HEK293T (cell line): Measurements from ENCODE around the gene PLXNA2.

Experiments
- CTCF ChIA-PET: fragments of 350-600 bp; formaldehyde crosslinking; extraction: SDS; loops from one replicate; lab custom pipeline; 2021; ENCODE audit warnings: antibody characterized with exemption, inconsistent platforms; lab: Yijun Ruan, JAX
- POLR2A ChIA-PET: fragments of 350-600 bp; formaldehyde crosslinking; extraction: SDS; loops from one replicate; lab custom pipeline; 2020; ENCODE audit warnings: antibody characterized with exemption, inconsistent platforms; lab: Yijun Ruan, JAX
- DNase-seq: peaks from one replicate; pipeline ENCODE4 v3.0.0; 2012; ENCODE audit warnings: mixed read lengths; ENCODE audit errors: extremely low spot score
- ARNT ChIP-seq: fragments of 450-650 bp; IDR thresholded peaks from 2 replicates; pipeline ENCODE4 v1.6.1; 2017; ENCODE audit warnings: mild to moderate bottlenecking
- BHLHE40 ChIP-seq: fragments of 450-650 bp; IDR thresholded peaks from 2 replicates; pipeline ENCODE4 v1.6.1; 2016; ENCODE audit warnings: mild to moderate bottlenecking, moderate library complexity, borderline replicate concordance
- CTBP1 ChIP-seq: fragments of 450-650 bp; IDR thresholded peaks from 2 replicates; pipeline ENCODE4 v1.6.1; 2016; ENCODE audit warnings: borderline replicate concordance
- ELF4 ChIP-seq: fragments of 450-650 bp; IDR thresholded peaks from 2 replicates; pipeline ENCODE4 v1.6.1; 2017; ENCODE audit warnings: antibody characterized with exemption
- FOXA1 ChIP-seq: fragments of 450-650 bp; IDR thresholded peaks from 2 replicates; pipeline ENCODE4 v1.6.1; 2016; ENCODE audit warnings: mild to moderate bottlenecking
- FOXK2 ChIP-seq: fragments of 450-650 bp; IDR thresholded peaks from 2 replicates; pipeline ENCODE4 v1.6.1; 2016; ENCODE audit warnings: mild to moderate bottlenecking
- FOXM1 ChIP-seq: fragments of 450-650 bp; IDR thresholded peaks from 2 replicates; pipeline ENCODE4 v1.6.1; 2017; ENCODE audit warnings: mild to moderate bottlenecking, borderline replicate concordance
- HDGF ChIP-seq: fragments of 450-650 bp; IDR thresholded peaks from 2 replicates; pipeline ENCODE4 v1.6.1; 2017; ENCODE audit warnings: antibody characterized with exemption, borderline replicate concordance
- L3MBTL2 ChIP-seq: fragments of 450-650 bp; conservative IDR thresholded peaks from 2 replicates; pipeline ENCODE4 v1.6.1; 2016; ENCODE audit warnings: mild to moderate bottlenecking
- LEF1 ChIP-seq: fragments of 450-650 bp; IDR thresholded peaks from 2 replicates; pipeline ENCODE4 v1.6.1; 2017; ENCODE audit warnings: mild to moderate bottlenecking, borderline replicate concordance
- NFRKB ChIP-seq: fragments of 450-650 bp; IDR thresholded peaks from 2 replicates; pipeline ENCODE4 v1.6.1; 2016; ENCODE audit warnings: mild to moderate bottlenecking, moderate library complexity
- PKNOX1 ChIP-seq: fragments of 450-650 bp; IDR thresholded peaks from 2 replicates; pipeline ENCODE4 v1.6.1; 2016
- SP1 ChIP-seq: fragments of 450-650 bp; IDR thresholded peaks from 2 replicates; pipeline ENCODE4 v1.6.1; 2017
- SUZ12 ChIP-seq: fragments of 450-650 bp; IDR thresholded peaks from 2 replicates; pipeline ENCODE4 v1.6.1; 2016; ENCODE audit warnings: mild to moderate bottlenecking
- TARDBP ChIP-seq: fragments of 450-650 bp; IDR thresholded peaks from 2 replicates; pipeline ENCODE4 v1.6.1; 2016
- ZNF384 ChIP-seq: fragments of 450-650 bp; IDR thresholded peaks from 2 replicates; pipeline ENCODE4 v1.6.1; 2016

The PLXNA2 gene

GRCh38 chr1:208225954-208226937 is 17.9 kb downstream of the PLXNA2 start:
- ChIA-PET POLR2A (interaction anchor here (1.2 kb wide), 1 partner anchor 10 kb away, joined by 5 read pairs; no protein-coding TSS in a partner anchor), CTCF (interaction anchor here (0.5 to 1.3 kb wide), 3 partner anchors 12 to 98 kb away, joined by 3 read pairs; no protein-coding TSS in a partner anchor)
- peak; percentile 30 for DNase-seq
- no peak for TF ChIP-seq BHLHE40
- peak; percentile 86 for TF ChIP-seq PKNOX1

GRCh38 chr1:208224192-208224713 is 19.9 kb downstream of the PLXNA2 start:
- POLR2A ChIA-PET = no interaction called here
- CTCF ChIA-PET = no interaction called here
- no peak for TF ChIP-seq TARDBP
- no peak for TF ChIP-seq HDGF
- TF ChIP-seq FOXK2 = no peak
- no peak for TF ChIP-seq CTBP1
- TF ChIP-seq FOXM1 = no peak
- TF ChIP-seq L3MBTL2 = no peak
- no peak for TF ChIP-seq FOXA1
- no peak for TF ChIP-seq LEF1
- no peak for TF ChIP-seq ARNT
- TF ChIP-seq BHLHE40 = no peak
- no peak for TF ChIP-seq ZNF384
- TF ChIP-seq SP1 = no peak
- TF ChIP-seq ELF4 = no peak
- TF ChIP-seq SUZ12 = no peak
- no peak for TF ChIP-seq NFRKB
- no peak for TF ChIP-seq PKNOX1
- DNase-seq = no peak

GRCh38 chr1:208223136-208223535 is 21.0 kb downstream of the PLXNA2 start:
- TF ChIP-seq PKNOX1 (no peak), SUZ12 (no peak), SP1 (no peak), ELF4 (no peak)
- POLR2A ChIA-PET = interaction anchor here (0.5 kb wide), 1 partner anchor 22 kb away, joined by 3 read pairs; no protein-coding TSS in a partner anchor
- DNase-seq = no peak
- CTCF ChIA-PET = interaction anchor here (0.7 to 1.2 kb wide), 2 partner anchors 23 to 70 kb away, joined by 3 to 4 read pairs; no protein-coding TSS in a partner anchor

GRCh38 chr1:208222376-208223126 is 21.6 kb downstream of the PLXNA2 start:
- ChIA-PET POLR2A (interaction anchor here (0.5 kb wide), 1 partner anchor 23 kb away, joined by 3 read pairs; no protein-coding TSS in a partner anchor), CTCF (interaction anchor here (0.7 to 1.2 kb wide), 2 partner anchors 23 to 70 kb away, joined by 3 to 4 read pairs; no protein-coding TSS in a partner anchor)
- DNase-seq = no peak
- no peak for TF ChIP-seq BHLHE40
- no peak for TF ChIP-seq LEF1
- TF ChIP-seq CTBP1 = no peak
- no peak for TF ChIP-seq SUZ12
- no peak for TF ChIP-seq PKNOX1
- TF ChIP-seq SP1 = no peak

GRCh38 chr1:208221291-208221622 is 22.9 kb downstream of the PLXNA2 start:
- no peak for DNase-seq
- POLR2A ChIA-PET = no interaction called here
- CTCF ChIA-PET = no interaction called here
- TF ChIP-seq PKNOX1 (no peak), FOXK2 (no peak), SP1 (no peak), L3MBTL2 (no peak), BHLHE40 (no peak), ZNF384 (no peak), FOXA1 (no peak), SUZ12 (no peak), CTBP1 (no peak), HDGF (no peak), ELF4 (no peak), LEF1 (no peak), FOXM1 (no peak)
